AG04450 (cell line): ENCODE measurements around the gene TENT4B. TPM values are rescaled to one million over a fixed set of nuclear protein-coding genes. Genes with fewer than 3 reads are reported as not detected.

Experiments
- CTCF ChIA-PET: fragments of 300-600, 350-600 bp; formaldehyde crosslinking; extraction: SDS; loops from one replicate; lab custom pipeline; 2022; ENCODE audit warnings: antibody characterized with exemption, inconsistent platforms; lab: Charles Lee
- POLR2A ChIA-PET: fragments of 350-600 bp; formaldehyde crosslinking; extraction: SDS; loops from one replicate; lab custom pipeline; 2021; ENCODE audit warnings: antibody characterized with exemption, inconsistent platforms; lab: Yijun Ruan, JAX
- DNase-seq: peaks from one replicate; pipeline ENCODE4 v3.0.0-alpha.2; 2011; ENCODE audit warnings: low read depth, low spot score
- H3K27ac ChIP-seq: one replicate; pipeline ENCODE4 v1.5.1; 2012; ENCODE audit warnings: low read depth, low read length, control low read depth
- H3K27me3 ChIP-seq: one replicate; pipeline ENCODE4 v1.6.0; 2012; ENCODE audit warnings: low read length; ENCODE audit not compliant: control insufficient read depth, insufficient read depth
- H3K4me3 ChIP-seq: 2 replicates; pipeline ENCODE4 v1.5.1; 2011; ENCODE audit warnings: mild to moderate bottlenecking, low read depth, low read length, control low read depth
- H3K9me3 ChIP-seq: 2 replicates; pipeline ENCODE4 v1.5.1; 2012; ENCODE audit warnings: low read length; ENCODE audit not compliant: control insufficient read depth, insufficient read depth
- polyA plus RNA-seq: library from polyadenylated mRNA; depleted of rRNA; stranded (reverse); fragments of >200 nt; gene quantifications from 2 replicates; pipeline ENCODE4 v1.2.3, GENCODE V29; 2011
- TF ChIP-seq, protein P1 (sequence below): IDR thresholded peaks from 2 replicates; pipeline ENCODE4 v1.5.1; 2011; ENCODE audit warnings: low read depth, low read length, control low read depth, inconsistent platforms

TENT4B gene
- polyA plus RNA-seq, 1 experiment, result 8.9 TPM

DNA sequence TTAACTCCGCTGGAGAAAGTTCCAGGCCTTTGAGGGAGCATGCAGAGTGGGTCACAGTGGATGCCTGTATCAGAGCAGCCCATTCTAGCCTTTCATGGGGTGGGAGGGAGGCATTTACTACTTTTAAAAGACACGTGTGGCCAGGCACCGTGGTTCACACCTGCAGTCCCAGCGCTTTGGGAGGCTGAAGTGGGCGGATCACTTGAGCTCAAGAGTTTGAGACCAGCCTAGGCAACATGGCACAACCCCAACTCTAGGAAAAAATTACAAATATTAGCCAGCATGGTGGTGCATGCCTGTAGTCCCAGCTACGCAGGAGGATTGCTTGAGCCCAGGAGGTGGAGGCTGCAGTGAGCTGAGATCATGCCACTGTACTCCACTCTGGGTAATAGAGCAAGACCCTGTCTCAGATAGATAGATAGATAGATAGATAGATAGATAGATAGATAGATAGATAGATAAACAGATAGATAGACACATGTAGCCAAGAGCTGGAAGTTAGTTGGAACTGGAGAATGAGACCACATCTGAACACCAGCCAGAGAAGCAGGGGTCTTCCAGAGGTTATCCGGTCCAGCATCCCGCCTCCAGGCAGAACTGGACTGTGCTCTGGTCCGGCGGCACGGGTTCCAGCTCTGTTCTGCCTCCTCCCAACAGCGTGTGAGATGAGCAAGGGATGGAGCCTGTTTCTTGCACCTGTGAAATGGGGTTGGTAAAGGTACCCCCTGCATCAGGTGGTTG lies 116.8 kb downstream of the TENT4B start:
- H3K4me3 ChIP-seq, result no peak overlapping the region
- H3K27ac ChIP-seq, result no peak overlapping the region
- TF ChIP-seq, protein P1, sequence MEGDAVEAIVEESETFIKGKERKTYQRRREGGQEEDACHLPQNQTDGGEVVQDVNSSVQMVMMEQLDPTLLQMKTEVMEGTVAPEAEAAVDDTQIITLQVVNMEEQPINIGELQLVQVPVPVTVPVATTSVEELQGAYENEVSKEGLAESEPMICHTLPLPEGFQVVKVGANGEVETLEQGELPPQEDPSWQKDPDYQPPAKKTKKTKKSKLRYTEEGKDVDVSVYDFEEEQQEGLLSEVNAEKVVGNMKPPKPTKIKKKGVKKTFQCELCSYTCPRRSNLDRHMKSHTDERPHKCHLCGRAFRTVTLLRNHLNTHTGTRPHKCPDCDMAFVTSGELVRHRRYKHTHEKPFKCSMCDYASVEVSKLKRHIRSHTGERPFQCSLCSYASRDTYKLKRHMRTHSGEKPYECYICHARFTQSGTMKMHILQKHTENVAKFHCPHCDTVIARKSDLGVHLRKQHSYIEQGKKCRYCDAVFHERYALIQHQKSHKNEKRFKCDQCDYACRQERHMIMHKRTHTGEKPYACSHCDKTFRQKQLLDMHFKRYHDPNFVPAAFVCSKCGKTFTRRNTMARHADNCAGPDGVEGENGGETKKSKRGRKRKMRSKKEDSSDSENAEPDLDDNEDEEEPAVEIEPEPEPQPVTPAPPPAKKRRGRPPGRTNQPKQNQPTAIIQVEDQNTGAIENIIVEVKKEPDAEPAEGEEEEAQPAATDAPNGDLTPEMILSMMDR, result no peak
- no peaks in the 10 kb centered on the region for H3K9me3 ChIP-seq
- POLR2A ChIA-PET, result interaction anchor here (0.7 kb wide), 1 partner anchor 17 kb away, joined by 3 read pairs; no protein-coding TSS in a partner anchor
- DNase-seq, result no peak
- CTCF ChIA-PET, result interaction anchor here (0.9 kb wide), 1 partner anchor 102 kb away, joined by 3 read pairs; no protein-coding TSS in a partner anchor
- no peaks in the 10 kb centered on the region for H3K27me3 ChIP-seq

DNA sequence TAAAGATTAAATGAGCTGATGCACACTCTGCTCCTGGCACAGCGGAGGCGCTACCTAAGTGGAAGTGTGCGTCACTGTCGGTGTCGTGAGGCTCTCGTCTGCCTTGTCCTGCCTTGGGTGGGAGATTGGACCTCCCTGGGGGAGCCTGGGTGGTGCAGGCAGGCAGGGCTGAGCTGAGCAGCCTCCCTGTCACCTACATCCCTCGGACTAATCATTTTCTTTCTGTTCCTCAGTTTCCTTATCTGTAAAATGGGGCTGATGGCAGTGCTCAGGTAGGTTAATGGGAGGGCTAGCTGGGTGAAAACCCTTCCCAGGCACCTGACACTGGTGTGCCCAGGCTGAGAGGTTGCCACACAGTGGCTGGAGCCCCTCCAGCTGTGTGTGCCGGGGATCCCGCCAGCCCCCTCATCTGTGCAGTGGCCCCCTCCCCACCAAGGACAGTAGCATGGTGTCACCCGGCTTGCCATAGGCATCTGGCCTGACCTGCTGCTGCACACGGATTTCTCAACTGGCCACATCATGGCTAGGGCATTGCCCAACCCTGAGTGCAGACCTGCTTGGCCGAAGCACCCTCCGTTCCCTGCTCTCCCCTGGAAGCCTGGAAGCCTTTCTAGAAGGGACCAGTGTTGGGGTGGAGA lies 117.5 kb downstream of the TENT4B start:
- ChIA-PET CTCF (interaction anchor here (0.9 kb wide), 1 partner anchor 103 kb away, joined by 3 read pairs; no protein-coding TSS in a partner anchor), POLR2A (interaction anchor here (0.7 kb wide), 1 partner anchor 16 kb away, joined by 3 read pairs; no protein-coding TSS in a partner anchor)
- Histone ChIP-seq H3K27me3 (no peaks in the 10 kb centered on the region), H3K9me3 (no peaks in the 10 kb centered on the region), H3K4me3 (no peak overlapping the region), H3K27ac (peak overlapping the region; percentile 11)
- no peak for DNase-seq
- TF ChIP-seq, protein P1, result no peak

DNA sequence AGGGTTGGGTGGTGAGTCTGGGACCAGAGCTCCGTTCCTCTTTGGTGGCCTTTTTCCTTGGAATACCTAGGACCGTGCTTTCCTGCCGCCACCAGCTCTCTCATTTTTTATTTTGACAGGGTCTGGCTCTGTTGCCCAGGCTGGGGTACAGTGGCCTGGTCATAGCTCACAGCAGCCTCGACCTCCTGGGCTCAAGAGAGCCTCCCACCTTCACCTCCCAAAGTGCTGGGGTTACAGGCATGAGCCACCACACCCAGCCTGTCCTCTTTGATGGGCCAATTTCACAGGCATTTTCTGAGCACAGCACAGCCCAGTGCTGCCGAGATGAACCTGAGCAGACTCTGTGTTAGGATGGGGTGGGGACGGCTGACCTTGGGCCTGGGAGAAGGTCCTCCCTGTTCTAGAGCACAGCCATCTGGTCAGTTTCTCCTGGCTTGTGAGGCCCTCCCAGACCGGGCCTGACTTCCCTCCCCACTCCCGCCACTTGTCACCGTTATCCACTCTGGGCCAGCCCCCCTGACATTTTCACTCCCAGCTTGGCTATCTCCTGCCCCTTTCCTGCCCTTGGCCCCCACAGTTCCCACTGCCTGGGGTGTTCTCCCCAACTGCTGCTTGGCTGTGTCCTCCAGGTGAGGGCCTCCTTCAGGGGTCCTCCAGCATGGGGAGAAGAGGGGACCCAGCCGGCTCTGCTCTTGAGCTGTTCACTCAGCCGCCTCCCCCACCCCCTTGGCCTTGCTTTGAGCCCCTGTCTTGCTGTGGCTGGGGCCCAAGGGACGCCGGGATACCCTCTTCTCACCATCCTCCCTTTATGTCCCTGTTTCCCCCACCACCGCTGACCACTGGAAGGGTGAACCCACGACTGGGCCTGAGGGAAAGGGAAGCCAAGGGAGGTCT lies 118.3 kb downstream of the TENT4B start:
- Histone ChIP-seq H3K9me3 (no peaks in the 10 kb centered on the region), H3K27ac (no peak overlapping the region), H3K4me3 (no peak overlapping the region), H3K27me3 (no peaks in the 10 kb centered on the region)
- ChIA-PET POLR2A (no interaction called here), CTCF (no interaction called here)
- no peak for DNase-seq
- TF ChIP-seq, protein P1, result no peak

DNA sequence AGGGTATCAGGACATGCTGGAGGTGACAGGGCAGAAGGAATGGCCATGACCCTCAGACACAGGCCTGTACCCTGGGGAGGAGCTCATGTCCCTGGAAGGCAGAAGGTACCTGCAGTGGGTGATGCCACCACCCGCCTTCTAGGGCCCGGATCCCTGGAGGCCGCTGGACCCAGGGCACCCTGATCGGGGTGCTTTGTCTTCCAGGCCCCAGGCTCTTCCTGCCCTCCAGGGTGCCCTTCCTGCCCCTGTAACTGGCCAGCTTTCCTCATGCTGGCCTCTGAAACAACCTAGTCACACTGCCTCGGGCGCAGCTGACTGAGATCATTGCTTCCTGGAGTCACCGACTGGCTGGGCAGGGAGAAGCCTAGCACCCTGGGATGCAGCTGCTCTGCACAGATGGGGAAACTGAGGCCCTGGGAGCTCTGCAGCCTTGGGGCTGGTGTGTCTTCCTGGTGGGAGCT lies 119.0 kb downstream of the TENT4B start:
- no peak for DNase-seq
- ChIA-PET POLR2A (no interaction called here), CTCF (interaction anchor here (1.1 kb wide), 1 partner anchor 22 kb away, joined by 3 read pairs; no protein-coding TSS in a partner anchor)
- Histone ChIP-seq H3K4me3 (no peak overlapping the region), H3K9me3 (no peaks in the 10 kb centered on the region), H3K27me3 (no peaks in the 10 kb centered on the region), H3K27ac (no peak overlapping the region)
- TF ChIP-seq, protein P1, result no peak
